GM18858 (cell line): Measurements from ENCODE around the gene GNG7.
A peak's percentile ranks its signal among the peaks of the same experiment; 100 is the strongest.
"Not testable (repeated sequence)": the region's sequence is repeated elsewhere in the genome, so short reads cannot be mapped to it uniquely, and the experiment has no call there.

ENCODE experiments used
- ATAC-seq: cut with Tn5 transposase; IDR thresholded peaks from one replicate; pipeline ENCODE4 v1.9.1; 2021; ENCODE audit not compliant: unreplicated experiment

The GNG7 gene

GRCh38 chr19:2556221-2557092 lies 146.0 kb downstream of the GNG7 start:
- ATAC-seq: no peak

- no peak for ATAC-seq
Measured at GRCh38 chr19:2555422-2556220, 146.9 kb downstream of the GNG7 start.

- no peak for ATAC-seq
Measured at GRCh38 chr19:2554856-2555255, 147.6 kb downstream of the GNG7 start.

GRCh38 chr19:2553510-2553909 lies 149.0 kb downstream of the GNG7 start:
- peak; percentile 23 for ATAC-seq

GRCh38 chr19:2552859-2553258 lies 149.6 kb downstream of the GNG7 start:
- peak; percentile 65 for ATAC-seq

GRCh38 chr19:2551864-2552185 lies 150.7 kb downstream of the GNG7 start:
- no peak for ATAC-seq

- ATAC-seq: no peak
Measured at GRCh38 chr19:2551172-2551863, 151.2 kb downstream of the GNG7 start.

- ATAC-seq: no peak
Measured at GRCh38 chr19:2550431-2551171, 151.9 kb downstream of the GNG7 start.

- ATAC-seq: no peak
Measured at GRCh38 chr19:2549701-2550191, 152.7 kb downstream of the GNG7 start.

- no peak for ATAC-seq
Measured at GRCh38 chr19:2548966-2549365, 153.5 kb downstream of the GNG7 start.

- no peak for ATAC-seq
Measured at GRCh38 chr19:2547721-2548120, 154.8 kb downstream of the GNG7 start.

GRCh38 chr19:2547033-2547680 lies 155.3 kb downstream of the GNG7 start:
- ATAC-seq: no peak

- no peak for ATAC-seq
Measured at GRCh38 chr19:2546128-2547032, 156.1 kb downstream of the GNG7 start.

GRCh38 chr19:2545416-2546127 lies 156.9 kb downstream of the GNG7 start:
- not testable (repeated sequence) for ATAC-seq

- no peak for ATAC-seq
Measured at GRCh38 chr19:2544576-2545415, 157.7 kb downstream of the GNG7 start.

GRCh38 chr19:2543463-2544442 lies 158.7 kb downstream of the GNG7 start:
- ATAC-seq: no peak

- ATAC-seq: not testable (repeated sequence)
Measured at GRCh38 chr19:2543072-2543462, 159.4 kb downstream of the GNG7 start.
